ENCODE results near the gene SUPV3L1.
A peak's percentile ranks its signal among the peaks of the same experiment; 100 is the strongest.

Gene SUPV3L1

DNA sequence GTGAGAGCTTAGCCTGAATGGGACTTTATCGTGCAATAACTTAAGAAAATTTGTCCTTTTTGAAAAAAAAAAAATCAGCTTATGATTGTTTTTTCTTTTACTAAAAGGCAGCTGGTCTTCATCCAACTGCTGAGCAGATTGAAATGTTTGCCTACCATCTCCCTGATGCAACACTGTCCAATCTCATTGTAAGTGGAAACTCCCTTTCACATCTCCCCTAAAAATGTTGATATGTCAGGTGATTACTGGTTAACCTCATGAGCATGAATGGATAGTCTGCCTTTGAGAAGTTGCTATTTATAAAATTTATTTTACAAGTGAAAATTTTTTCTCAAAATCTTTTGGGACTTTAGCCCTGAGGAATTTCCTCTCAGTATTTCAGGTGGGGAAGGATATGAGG, 22.3 kb downstream of the SUPV3L1 start:
- DNase-seq (ENCODE audit: low spot score) (no peak), FAIRE-seq (no peak)

DNA sequence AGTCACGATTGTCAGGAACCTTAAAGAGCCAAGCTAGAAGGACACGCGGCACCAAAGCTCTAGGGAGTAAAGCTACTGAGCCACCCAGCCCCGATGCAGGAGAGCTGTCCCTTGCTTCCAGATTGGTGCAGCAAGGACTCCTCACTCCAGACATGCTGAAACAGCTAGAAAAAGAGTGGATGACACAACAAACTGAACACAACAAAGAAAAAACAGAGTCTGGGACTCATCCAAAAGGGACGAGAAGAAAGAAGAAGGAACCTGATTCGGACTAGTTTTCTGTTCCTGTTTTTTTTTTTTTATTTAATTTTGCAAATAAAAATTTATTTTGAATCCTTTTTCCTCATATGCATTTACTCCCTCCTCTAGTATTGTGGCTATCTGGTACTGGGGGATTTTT, 28.7 kb downstream of the SUPV3L1 start:
- FAIRE-seq (no peak), DNase-seq (ENCODE audit: low spot score) (no peak)

DNA sequence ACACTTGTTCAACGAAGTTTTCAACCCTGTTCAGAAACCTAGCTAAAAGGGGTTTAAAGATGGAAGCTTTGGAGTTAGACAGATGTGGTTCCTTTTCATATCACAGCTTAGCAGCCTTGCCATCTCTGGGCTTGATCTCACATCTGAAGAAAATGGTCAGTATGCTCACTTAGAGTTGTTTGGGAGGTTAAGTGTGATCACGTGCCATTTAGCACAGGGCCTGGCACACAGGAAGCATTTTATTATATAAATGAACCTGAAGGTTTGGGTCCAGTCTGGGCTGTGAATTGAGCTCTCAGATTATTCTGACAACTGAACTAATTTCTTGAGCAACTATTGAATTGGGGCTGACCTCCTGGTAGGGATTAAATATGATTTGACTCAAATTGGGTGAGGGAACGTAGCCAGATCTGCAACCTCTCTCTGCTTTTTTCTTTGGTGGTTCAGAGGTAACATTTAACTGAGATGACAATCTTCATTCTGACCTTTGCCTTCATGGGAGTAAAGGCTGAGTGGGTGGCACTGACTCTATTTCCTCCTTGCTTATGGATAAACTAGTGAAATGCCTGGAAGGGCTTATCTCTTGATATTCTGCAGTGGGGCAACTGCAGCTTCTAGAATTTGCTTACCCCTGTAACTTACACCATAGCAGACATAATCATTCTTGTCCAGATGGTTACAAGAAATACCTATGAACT, 29.9 kb downstream of the SUPV3L1 start:
- DNase-seq (ENCODE audit: low spot score) (no peak), FAIRE-seq (no peak)

DNA sequence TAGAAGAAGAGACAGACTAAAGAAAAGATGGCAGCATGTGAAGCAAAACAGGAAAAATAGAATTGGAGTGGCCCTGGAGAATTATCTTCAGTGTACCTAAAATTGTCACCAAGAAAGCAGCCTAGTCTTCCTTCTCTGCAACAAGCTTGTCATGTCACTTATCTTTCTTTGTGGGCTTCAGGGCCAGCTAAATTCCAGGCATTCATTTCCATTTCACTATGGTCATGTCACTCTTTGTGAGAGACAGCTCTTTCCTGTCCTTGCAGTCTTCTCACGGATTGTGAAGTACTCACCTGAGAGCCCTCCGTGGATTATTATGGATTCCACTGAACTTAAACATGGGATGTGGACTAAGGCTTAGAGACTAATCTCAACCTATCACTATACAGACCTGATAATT, 31.1 kb downstream of the SUPV3L1 start:
- no peak for DNase-seq (ENCODE audit: low spot score)
- FAIRE-seq: no peak

DNA sequence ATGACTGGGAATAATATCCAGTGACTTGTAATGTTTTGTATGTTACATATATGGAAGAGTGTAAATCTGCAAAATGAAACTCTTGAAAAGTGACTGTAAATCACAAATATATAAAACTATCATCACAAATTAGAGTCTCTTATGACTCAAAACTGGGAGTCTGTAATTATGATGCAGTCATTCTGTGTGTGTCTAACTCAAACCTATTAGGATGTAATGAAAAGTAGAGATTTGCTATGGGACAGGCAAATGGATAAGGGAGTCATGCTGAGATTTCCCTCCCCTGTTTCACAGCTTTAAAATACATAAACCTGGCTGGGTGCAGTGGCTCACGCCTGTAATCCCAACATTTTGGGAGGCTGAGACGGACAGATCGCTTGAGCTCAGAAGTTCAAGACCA, 31.5 kb downstream of the SUPV3L1 start:
- DNase-seq (ENCODE audit: low spot score) (no peak), FAIRE-seq (no peak)

DNA sequence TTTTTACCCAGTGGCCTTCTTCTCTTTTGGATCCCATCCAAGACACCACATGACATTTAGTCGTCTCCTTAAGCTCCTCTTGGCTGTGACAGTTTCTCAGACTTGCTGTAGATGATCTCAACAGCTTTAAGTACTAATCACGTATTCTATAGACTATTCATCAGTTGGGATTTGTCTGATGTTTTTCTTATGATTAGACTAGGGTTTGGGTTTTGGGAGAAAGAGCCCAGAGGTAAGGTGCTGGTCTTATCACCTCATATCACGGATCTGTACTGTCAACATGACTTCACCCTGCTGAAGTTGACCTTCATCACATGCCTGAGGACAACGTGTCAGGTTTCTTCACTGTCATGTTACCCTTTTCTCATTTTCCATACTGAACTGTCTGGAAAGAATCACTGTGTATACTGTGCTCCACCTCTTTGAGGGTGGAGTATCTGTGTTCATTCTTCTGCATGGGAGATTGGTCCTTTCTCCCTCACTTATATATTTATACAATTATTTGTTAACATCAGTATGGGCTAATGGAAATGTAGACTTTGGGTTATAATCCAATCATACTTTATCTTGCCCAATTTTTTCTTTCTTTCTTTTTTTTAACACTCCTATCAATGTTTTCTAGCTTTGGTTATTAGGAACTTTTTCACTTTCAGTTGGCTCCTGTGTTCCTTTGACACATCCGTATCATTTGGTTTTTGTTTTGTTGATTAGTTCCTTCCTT, 33.7 kb downstream of the SUPV3L1 start:
- FAIRE-seq: no peak
- no peak for DNase-seq (ENCODE audit: low spot score)

DNA sequence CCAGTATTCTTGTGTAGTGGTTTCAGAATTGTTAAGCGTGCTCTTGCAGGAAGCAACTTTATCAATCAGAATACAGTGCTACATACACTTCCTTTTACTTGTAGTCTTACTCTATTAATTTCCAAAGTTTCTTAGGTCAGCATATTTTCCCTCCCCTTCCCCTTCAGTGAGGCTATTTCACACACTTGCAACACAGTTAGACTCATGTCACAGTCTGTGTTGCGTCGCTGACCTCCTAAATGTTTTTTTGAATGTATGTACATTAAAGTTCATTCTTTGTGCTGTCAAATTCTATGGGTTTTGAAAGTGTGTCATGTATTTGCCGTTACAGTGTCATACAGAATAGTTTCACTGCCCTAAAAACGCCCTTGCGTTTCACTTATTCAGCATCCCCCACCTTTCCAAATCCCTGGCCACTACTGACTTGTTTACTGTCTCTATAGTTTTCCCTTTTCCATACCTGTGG, 34.7 kb downstream of the SUPV3L1 start:
- no peak for DNase-seq (ENCODE audit: low spot score)
- no peak for FAIRE-seq

DNA sequence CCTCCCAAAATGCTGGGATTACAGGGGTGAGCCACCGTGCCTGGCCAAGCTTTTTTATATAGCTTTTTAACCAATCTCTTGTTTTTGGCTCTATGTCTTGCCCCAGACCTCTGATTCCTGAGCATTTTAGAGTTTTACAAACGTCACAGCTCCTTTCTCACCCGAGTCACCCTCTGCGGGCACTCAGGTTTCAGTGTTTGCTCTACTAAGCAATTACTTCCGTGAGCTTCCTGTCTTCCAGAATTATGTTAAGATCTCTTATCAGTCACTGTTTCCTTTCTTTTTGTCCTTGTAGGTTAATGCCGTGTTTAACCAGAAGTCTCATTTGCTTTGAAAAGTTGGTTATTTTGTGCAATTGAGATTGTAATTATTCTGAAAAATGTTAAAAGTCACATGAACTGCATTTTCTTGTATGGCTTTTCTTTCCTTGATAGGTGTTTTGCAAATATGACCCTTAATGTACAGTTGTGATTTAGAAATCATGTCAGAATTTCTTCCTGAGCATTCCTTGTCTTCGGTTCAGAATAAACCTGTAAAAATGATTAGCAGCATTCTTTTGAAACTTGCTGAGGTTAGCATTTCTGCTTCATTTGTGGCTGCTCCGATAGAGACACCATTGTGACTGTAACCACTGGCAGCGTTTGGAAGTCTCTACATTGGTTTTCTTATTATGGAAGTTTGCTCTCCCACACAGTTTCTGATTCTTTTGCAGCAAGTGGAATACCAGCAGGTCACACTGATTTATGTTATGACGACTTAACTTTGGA, 35.6 kb downstream of the SUPV3L1 start:
- no peak for FAIRE-seq
- no peak for DNase-seq (ENCODE audit: low spot score)

DNA sequence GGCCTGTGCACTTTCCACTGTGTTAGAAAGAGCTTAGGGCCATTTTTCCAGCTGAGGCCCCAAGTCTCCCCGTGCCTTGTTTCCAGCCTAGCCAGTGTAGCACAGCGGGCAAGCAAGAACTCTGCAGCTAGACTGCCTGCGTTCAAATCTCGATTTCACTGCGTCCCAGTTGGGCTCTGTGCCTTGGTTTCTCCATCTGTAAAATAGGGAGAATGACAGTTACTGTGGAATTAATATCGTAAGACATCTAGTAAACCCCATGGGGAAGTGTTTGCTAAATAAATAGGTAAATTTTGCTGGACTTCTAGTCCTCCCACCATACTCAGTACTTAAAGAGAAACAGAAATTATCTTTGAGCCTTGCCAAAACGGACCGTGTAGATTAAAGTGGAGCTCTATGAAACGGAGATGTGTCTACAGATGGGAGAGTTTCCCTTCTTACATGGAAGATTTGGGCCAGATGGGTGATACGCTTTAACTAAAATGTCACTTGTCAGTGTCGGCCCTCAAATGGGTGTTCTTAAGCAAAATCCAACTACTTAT, 36.6 kb downstream of the SUPV3L1 start:
- DNase-seq (ENCODE audit: low spot score) (no peak), FAIRE-seq (no peak)

DNA sequence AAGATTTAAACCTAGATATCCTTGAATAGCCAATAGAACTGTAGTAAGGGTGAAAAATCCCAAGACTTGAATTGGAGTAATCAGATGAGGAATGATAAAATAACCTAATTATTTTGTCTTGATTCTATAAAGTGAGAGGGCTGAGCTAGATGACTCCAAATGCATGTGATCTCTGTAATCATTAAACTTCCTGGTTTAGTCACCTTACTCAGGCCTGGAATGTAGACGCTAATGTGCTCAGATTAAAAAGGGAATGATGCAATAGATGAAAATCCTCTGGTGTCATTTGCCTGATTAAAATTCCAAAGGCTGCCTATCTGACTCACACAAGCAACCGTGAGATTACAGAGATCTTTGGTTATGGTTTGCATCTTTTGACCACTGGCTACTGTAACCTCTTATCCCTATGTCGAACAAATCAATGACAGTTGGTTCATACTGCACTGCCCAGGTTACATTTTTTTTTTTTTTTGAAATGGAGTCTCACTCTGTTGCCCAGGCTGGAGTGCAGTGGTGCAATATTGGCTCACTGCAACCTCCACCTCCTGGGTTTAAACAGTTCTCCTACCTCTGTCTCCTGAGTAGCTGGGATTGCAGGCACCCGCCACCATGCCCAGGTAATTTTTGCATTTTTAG, 37.2 kb downstream of the SUPV3L1 start:
- peak; percentile 98 for DNase-seq (ENCODE audit: low spot score)
- peak; percentile 96 for FAIRE-seq

DNA sequence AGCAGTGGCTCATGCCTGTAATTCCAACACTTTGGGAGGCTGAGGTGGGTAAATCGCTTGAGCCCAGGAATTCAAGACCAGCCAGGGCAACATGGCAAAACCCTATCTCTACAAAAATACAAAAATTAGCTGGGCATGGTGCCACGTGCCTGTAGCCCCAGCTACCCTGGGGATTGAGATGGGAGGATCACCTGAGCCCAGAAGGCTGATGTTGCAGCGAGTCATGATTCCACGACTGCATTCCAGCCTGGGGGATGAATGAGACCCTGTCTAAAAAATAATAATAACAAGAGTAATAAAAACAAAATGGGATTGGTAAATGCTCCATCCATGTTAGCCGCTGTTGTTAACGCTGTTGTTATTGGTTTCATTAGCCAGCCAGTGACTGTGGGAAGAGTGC, 38.8 kb downstream of the SUPV3L1 start:
- peak; percentile 32 for FAIRE-seq
- DNase-seq (ENCODE audit: low spot score): peak; percentile 67

DNA sequence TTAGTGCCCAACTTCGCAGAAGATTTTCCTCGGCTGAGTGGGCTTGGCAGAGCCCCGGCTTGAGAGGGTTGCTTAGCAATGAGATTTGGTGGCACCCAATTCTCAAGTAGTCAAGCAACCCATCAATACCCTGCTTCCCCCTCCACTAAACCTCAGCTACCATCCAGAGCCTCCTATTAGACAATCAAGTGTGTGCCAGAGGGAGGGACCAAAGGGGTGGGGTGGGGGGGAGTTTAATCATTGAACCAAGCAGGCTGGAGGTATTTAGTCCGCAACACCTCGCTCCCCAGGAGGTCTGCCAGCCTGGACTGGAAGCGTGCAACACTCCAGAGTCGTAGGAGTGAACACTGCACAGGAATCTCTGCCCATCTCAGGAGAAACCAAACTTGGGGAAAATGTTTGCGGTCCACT, 40.0 kb downstream of the SUPV3L1 start, which contains the start of gene HKDC1:
HKDC1 (plus strand) TSS at position 292 of the 411 bp plus-strand sequence; CDS start at position 396, 104 bp downstream.
- FAIRE-seq (peak; percentile 78), DNase-seq (ENCODE audit: low spot score) (peak; percentile 96)

DNA sequence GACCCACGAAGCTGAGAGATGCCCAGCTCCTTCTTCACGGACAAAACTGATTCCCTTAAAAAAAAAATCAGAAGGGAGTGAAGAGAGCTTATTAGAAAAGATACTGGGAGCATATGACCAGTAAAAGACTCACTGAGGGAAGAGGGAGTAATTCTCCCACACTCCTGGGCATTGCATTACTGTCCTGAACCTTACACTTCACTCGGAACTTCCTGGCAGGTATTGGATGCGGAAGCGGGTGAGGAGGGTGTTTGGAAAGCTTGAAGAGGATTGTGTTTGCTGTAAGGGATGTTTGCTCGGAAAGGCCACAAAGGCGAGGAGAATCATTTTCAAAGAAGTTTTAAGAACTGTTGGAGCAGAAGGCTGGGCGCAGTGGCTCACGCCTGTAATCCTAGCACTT, 40.5 kb downstream of the SUPV3L1 start:
- DNase-seq (ENCODE audit: low spot score) (no peak), FAIRE-seq (no peak)

DNA sequence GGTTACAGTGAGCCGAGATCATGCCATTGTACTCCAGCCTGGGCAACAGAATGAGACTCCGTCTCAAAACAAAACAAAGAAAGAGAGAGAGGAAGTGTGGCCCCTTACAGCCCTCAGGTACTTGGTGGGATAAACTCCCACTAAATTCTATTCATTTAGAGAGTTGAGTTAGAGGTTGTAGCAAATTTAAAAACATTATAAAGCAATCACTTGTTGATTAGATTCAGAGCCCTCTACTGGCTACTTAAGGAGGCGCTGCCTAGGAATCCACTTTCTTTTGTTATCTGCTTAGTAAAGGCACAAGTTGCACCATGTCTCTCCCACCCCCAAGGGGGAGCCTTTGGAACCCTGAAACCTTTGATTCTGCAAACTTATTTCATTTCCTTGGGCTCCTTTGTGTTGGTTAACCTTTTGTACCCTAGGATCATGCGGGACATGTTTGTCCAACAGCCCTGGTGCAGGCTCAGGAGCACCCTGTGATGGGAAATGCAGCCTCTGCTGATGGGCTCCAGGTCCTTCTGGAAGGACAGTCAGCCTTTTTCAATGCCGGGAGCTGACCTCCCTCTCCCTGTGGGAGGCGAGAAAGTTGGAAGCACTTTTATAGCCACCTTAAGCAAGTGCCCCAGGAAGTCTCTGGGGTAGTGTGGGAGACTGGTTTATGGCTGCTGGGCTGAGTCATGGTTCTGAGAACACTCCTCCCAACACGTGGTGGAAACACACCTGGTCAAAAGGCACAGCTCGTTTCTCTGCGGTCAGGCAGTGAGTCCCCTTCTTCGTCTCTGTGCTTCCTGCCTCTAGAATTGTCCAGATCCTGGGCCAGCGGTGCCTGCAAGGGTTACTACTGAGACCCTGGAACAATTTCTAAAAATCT, 42.4 kb downstream of the SUPV3L1 start:
- peak; percentile 72 for FAIRE-seq
- DNase-seq (ENCODE audit: low spot score): peak; percentile 79

DNA sequence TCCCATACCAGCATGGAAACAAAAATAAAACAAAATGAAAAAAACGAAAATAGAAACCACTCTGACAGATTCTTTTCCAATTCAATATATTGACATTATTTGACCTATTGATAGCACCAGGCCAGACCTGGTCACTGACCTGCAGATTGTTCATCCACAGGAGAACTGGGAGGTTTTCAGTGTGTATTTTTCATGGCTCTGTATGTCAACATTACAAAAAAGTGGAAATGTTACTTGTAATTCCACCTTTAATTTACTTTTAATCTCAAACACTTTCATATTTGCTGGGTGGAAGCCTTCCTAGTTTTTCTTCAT, 43.0 kb downstream of the SUPV3L1 start:
- no peak for DNase-seq (ENCODE audit: low spot score)
- FAIRE-seq: no peak

DNA sequence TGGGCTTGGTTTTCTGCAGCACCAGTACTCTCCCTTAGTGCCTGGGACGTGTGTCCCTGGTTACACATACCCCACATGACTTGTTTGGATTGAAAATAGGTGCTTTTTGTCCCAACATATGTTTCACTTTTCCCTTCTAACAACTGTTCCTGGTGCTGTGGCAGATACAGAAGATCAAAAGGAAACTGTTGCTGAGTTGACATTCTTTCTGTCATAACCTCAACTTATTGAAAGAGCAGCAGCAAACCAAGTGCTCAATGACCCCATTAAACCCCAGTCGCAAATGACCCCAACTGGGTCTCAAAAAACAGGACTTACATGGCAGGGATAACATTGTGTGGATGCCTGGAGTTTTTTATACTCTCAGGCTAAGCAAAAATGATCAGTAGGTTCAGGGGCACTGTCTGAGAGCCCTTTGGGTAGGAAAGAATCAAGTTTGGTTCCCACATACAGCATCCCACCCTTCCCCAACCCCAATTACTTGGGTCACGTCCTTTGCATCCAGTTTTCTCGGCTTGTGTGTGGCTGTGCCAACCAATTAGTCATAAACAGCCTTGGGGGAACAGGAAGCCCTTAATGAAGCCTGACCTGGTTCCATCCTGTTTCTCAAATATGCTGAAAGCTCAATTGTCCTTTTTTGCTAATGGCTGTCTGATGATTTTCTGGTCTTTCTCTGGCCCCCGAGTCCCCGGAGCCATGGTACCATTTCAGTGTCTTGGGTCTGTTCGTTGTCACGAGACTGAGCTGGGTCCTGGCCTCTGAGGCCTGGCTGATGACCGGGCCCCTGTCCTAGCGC, 45.0 kb downstream of the SUPV3L1 start:
- FAIRE-seq (no peak), DNase-seq (ENCODE audit: low spot score) (no peak)

DNA sequence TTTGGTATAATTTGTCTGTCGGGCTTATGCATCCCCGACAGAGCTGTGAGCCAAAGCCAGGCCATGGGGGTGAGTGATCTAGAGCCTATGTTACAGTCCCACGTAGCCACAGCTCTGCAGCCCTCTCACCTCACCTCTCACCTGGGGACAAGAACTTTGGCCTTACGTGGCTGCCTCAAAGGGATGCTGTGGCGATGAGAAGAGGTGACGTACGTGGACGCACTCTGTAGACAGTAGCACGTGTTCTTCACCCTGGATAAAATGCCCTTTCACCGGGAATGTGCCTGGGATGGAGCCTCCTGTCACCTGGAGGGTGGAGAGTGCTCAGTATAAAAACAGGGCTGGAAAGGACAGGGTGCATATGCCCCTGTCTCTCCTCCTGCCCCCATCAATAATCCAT, 45.6 kb downstream of the SUPV3L1 start:
- DNase-seq (ENCODE audit: low spot score): no peak
- FAIRE-seq: no peak

DNA sequence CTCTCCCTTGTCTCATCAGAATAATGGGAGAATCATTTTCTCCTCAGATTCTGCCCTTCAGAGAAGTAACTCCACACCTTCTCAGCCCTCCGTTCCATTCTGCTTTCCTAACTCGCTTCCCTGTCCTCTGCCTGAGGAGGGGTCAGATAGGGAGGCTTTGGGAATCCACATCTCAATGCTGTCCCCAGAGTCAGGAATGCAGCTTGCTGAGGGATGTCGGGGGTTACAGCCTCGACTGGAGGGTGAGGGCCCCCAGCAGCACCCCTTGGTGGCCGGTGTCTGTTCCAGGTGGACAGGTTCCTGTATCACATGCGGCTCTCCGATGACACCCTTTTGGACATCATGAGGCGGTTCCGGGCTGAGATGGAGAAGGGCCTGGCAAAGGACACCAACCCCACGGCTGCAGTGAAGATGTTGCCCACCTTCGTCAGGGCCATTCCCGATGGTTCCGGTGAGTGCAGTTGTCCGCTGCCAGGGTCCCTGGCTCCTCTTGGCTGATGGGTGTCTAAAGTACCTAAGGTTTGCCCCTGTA, 47.0 kb downstream of the SUPV3L1 start:
- DNase-seq (ENCODE audit: low spot score): no peak

DNA sequence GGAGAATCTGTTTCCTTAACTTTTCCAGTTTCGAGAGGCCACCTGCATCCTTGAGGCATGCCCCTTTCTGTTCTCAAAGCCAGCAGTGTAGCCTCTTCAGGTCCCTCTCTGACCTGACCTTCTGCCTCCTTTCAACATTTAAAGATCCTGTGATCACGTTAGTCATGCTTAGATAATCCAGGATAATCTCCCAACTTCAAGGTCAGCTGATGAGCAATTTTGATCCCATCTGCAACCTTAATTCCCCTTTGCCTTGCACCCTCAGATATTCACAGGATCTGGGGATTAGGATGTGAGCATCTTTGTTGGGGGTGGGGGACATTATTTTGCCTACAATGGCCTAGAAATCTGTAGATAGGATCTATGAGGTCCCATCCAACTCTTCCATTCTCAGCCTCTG, 48.1 kb downstream of the SUPV3L1 start:
- DNase-seq (ENCODE audit: low spot score): no peak

More for the DNA sequence above, 47.0 kb downstream of the SUPV3L1 start:
- FAIRE-seq: no peak

DNA sequence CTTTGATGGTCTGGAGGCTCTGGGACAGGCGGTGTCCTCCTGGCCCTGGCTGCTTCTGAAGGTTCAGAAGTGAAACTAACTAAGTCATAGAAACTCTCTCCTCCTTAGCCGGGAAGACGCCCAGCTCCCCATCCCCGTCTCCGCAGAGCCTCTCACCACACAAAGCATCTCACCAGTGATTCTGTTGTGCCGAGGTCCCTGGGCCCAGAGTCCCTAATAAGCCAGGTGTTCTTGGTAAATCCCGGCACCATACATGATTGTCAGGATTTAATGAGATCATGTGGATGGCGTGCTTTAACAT, 49.5 kb downstream of the SUPV3L1 start:
- FAIRE-seq (no peak), DNase-seq (ENCODE audit: low spot score) (no peak)

More for the DNA sequence above, 48.1 kb downstream of the SUPV3L1 start:
- FAIRE-seq: no peak
